Measurements from ENCODE around the gene ATXN1.
A peak's percentile ranks its signal among the peaks of the same experiment; 100 is the strongest.

The ATXN1 gene

GRCh38 chr6:16305246-16305725, 456.0 kb downstream of the ATXN1 start:
- no peak for DNase-seq (ENCODE audit: low read depth)

GRCh38 chr6:16302721-16303552, 458.3 kb downstream of the ATXN1 start:
- no peak for DNase-seq (ENCODE audit: low read depth)

GRCh38 chr6:16301511-16301910, 459.7 kb downstream of the ATXN1 start:
- DNase-seq (ENCODE audit: low read depth), result no peak

- no peak for DNase-seq (ENCODE audit: low read depth)
Measured at GRCh38 chr6:16299861-16300260, 461.4 kb downstream of the ATXN1 start.

- DNase-seq (ENCODE audit: low read depth), result no peak
Measured at GRCh38 chr6:16296061-16296670, 465.1 kb downstream of the ATXN1 start.

- DNase-seq (ENCODE audit: low read depth), result no peak
Measured at GRCh38 chr6:16295471-16295870, 465.8 kb downstream of the ATXN1 start.

GRCh38 chr6:16295060-16295459, 466.2 kb downstream of the ATXN1 start:
- no peak for DNase-seq (ENCODE audit: low read depth)

- no peak for DNase-seq (ENCODE audit: low read depth)
Measured at GRCh38 chr6:16294371-16294770, 466.9 kb downstream of the ATXN1 start.

- no peak for DNase-seq (ENCODE audit: low read depth)
Measured at GRCh38 chr6:16292942-16293341, 468.3 kb downstream of the ATXN1 start.

GRCh38 chr6:16292432-16292831, 468.8 kb downstream of the ATXN1 start:
- DNase-seq (ENCODE audit: low read depth), result no peak

GRCh38 chr6:16291739-16292138, 469.5 kb downstream of the ATXN1 start:
- no peak for DNase-seq (ENCODE audit: low read depth)

- DNase-seq (ENCODE audit: low read depth), result no peak
Measured at GRCh38 chr6:16288163-16288562, 473.1 kb downstream of the ATXN1 start.

- no peak for DNase-seq (ENCODE audit: low read depth)
Measured at GRCh38 chr6:16286151-16286522, 475.1 kb downstream of the ATXN1 start.

GRCh38 chr6:16285467-16286150, 475.7 kb downstream of the ATXN1 start:
- DNase-seq (ENCODE audit: low read depth), result no peak

- no peak for DNase-seq (ENCODE audit: low read depth)
Measured at GRCh38 chr6:16284472-16284871, 476.8 kb downstream of the ATXN1 start.

- no peak for DNase-seq (ENCODE audit: low read depth)
Measured at GRCh38 chr6:16282370-16282769, 478.9 kb downstream of the ATXN1 start.

- no peak for DNase-seq (ENCODE audit: low read depth)
Measured at GRCh38 chr6:16279243-16279642, 482.0 kb downstream of the ATXN1 start.

GRCh38 chr6:16278750-16279149, 482.5 kb downstream of the ATXN1 start:
- DNase-seq (ENCODE audit: low read depth), result no peak

GRCh38 chr6:16278048-16278724, 483.1 kb downstream of the ATXN1 start:
- no peak for DNase-seq (ENCODE audit: low read depth)

GRCh38 chr6:16277101-16277981, 483.9 kb downstream of the ATXN1 start:
- peak; percentile 49 for DNase-seq (ENCODE audit: low read depth)

GRCh38 chr6:16274885-16275589, 486.2 kb downstream of the ATXN1 start:
- DNase-seq (ENCODE audit: low read depth), result no peak
